Right cardiac atrium (tissue), 5 donors: Measurements from ENCODE around the gene KIR3DL1. TPM values are rescaled to one million over a fixed set of nuclear protein-coding genes. Genes with fewer than 3 reads are reported as not detected.
"Not testable (repeated sequence)": the region's sequence is repeated elsewhere in the genome, so short reads cannot be mapped to it uniquely, and the experiment has no call there.

Experiments used
- ATAC-seq, 2 donors: fragments of 200-7000 bp; cut with Tn5 transposase; one replicate each; pipeline versions ENCODE4 v1.8.0 to v1.9.1; 2020; ENCODE audit warnings: moderate library complexity in 2 of 2, mild to moderate bottlenecking in 1 of 2
- DNase-seq, 3 donors: peaks; one replicate each; pipeline ENCODE4 v3.0.0-alpha.2; 2020
- H3K27ac ChIP-seq: one replicate; pipeline ENCODE4 v1.5.1; 2013; ENCODE audit warnings: mild to moderate bottlenecking, low read length, control low read depth, moderate library complexity
- H3K27me3 ChIP-seq: one replicate; pipeline ENCODE4 v1.6.1; 2013; ENCODE audit not compliant: control insufficient read depth, insufficient read depth
- H3K4me1 ChIP-seq: one replicate; pipeline ENCODE4 v1.6.1; 2013; ENCODE audit warnings: low read length; ENCODE audit not compliant: control insufficient read depth, insufficient read depth
- H3K4me3 ChIP-seq: one replicate; pipeline ENCODE4 v1.5.1; 2013; ENCODE audit warnings: low read length, control low read depth
- H3K9me3 ChIP-seq: one replicate; pipeline ENCODE4 v1.6.1; 2013; ENCODE audit warnings: low read length; ENCODE audit not compliant: control insufficient read depth
- WGBS: extraction: QIAGEN DNeasy Blood & Tissue Kit; methylation state at CpG from one replicate; pipeline ENCODE4 v1.1.7; 2013; 5-methylcytosine and 5-hydroxymethylcytosine counted together
- intact Hi-C, 4 donors: fragments of 100-400 bp; cut with DNase I; formaldehyde crosslinking; loops; one replicate each; pipeline versions ENCODE4 v1.11.0 to v1.14.0; 2022 to 2023
- long read RNA-seq, 4 donors: library from polyadenylated mRNA; unstranded; transcript quantifications; one replicate each; pipeline ENCODE4 v2.0.0, GENCODE V29; 2020 to 2021
- polyA plus RNA-seq: library from polyadenylated mRNA; stranded (reverse); fragments of 200-250 nt; gene quantifications from one replicate; pipeline ENCODE4 v1.2.3, GENCODE V29; 2013
- total RNA-seq, 4 donors: library from RNA; stranded (reverse); fragmentation: NEBNext Ultra II Directional; extraction: Animal tissue kit (Norgen Biotek cat#: 25700); gene quantifications; one replicate each; pipeline ENCODE4 v1.2.1, GENCODE V29; 2021
- donor health status: healthy with polysubstance abuse.
- donor health status: DM: no; HTN: yes; CAD: no.
- donor health status: DM: no; HTN: no; CAD: no.
- donor health status: DM: no; HTN: yes; CAD: no; lungs with severe emphysema.
- donor health status: DM: yes; HTN: yes; CAD: no.

The KIR3DL1 gene
- total RNA-seq (not detected), polyA plus RNA-seq (0.05 TPM)
- long read RNA-seq, donor 1, result 0 reads
- long read RNA-seq, donor 2, result 0 reads
- long read RNA-seq, donor 3, result 0 reads
- long read RNA-seq, donor 4, result 0 reads

- 83% methylated on average over 17 of the region's 17 CpGs for WGBS
- H3K9me3 ChIP-seq, ATAC-seq, H3K4me1 ChIP-seq, H3K27me3 ChIP-seq, intact Hi-C loops, DNase-seq, H3K27ac ChIP-seq, H3K4me3 ChIP-seq: not testable (repeated sequence)
Measured at GRCh38 chr19:54816251-54816650, at the start of gene KIR3DL1. TSS of gene KIR3DL1 (plus strand) at chr19:54816468.

- DNase-seq, H3K27me3 ChIP-seq, H3K4me1 ChIP-seq, H3K27ac ChIP-seq, ATAC-seq, H3K4me3 ChIP-seq, H3K9me3 ChIP-seq, intact Hi-C loops: not testable (repeated sequence)
- WGBS, result 92% methylated on average over 15 of the region's 15 CpGs
Measured at GRCh38 chr19:54769646-54770045, 46.6 kb upstream of the KIR3DL1 start, which contains the start of gene KIR2DL1. TSS of gene KIR2DL1 (plus strand) at chr19:54769793. CDS start at chr19:54769851, 58 bp downstream.

GRCh38 chr19:54770511-54770910 lies 45.8 kb upstream of the KIR3DL1 start:
- H3K9me3 ChIP-seq, H3K27me3 ChIP-seq, DNase-seq, H3K4me3 ChIP-seq, ATAC-seq, H3K27ac ChIP-seq, H3K4me1 ChIP-seq, intact Hi-C loops: not testable (repeated sequence)
- 79% methylated on average over 4 of the region's 4 CpGs for WGBS

- H3K27me3 ChIP-seq, DNase-seq, H3K27ac ChIP-seq, H3K4me1 ChIP-seq, H3K4me3 ChIP-seq, H3K9me3 ChIP-seq, intact Hi-C loops, ATAC-seq: not testable (repeated sequence)
- WGBS, result 71% methylated on average over 13 of the region's 15 CpGs
Measured at GRCh38 chr19:54771018-54771960, 45.0 kb upstream of the KIR3DL1 start.

GRCh38 chr19:54772666-54773065 lies 43.6 kb upstream of the KIR3DL1 start:
- H3K9me3 ChIP-seq, H3K27ac ChIP-seq, H3K4me1 ChIP-seq, DNase-seq, H3K4me3 ChIP-seq, ATAC-seq, intact Hi-C loops, H3K27me3 ChIP-seq: not testable (repeated sequence)
- 41% methylated on average over 2 of the region's 2 CpGs for WGBS

- H3K4me1 ChIP-seq, DNase-seq, H3K27me3 ChIP-seq, H3K27ac ChIP-seq, ATAC-seq, H3K4me3 ChIP-seq, H3K9me3 ChIP-seq, intact Hi-C loops: not testable (repeated sequence)
- 69% methylated on average over 12 of the region's 12 CpGs for WGBS
Measured at GRCh38 chr19:54775095-54775815, 41.0 kb upstream of the KIR3DL1 start.

- ATAC-seq, H3K4me3 ChIP-seq, H3K27ac ChIP-seq, H3K27me3 ChIP-seq, H3K9me3 ChIP-seq, intact Hi-C loops, H3K4me1 ChIP-seq, DNase-seq: not testable (repeated sequence)
- WGBS, result 60% methylated on average over 8 of the region's 8 CpGs
Measured at GRCh38 chr19:54775830-54776229, 40.4 kb upstream of the KIR3DL1 start.

GRCh38 chr19:54777851-54778250 lies 38.4 kb upstream of the KIR3DL1 start:
- H3K27ac ChIP-seq, H3K27me3 ChIP-seq, DNase-seq, ATAC-seq, H3K9me3 ChIP-seq, H3K4me3 ChIP-seq, H3K4me1 ChIP-seq, intact Hi-C loops: not testable (repeated sequence)
- 35% methylated on average over 3 of the region's 4 CpGs for WGBS

- intact Hi-C loops, H3K27me3 ChIP-seq: not testable (repeated sequence)
- WGBS, result 46% methylated on average over 7 of the region's 7 CpGs
Measured at GRCh38 chr19:54778896-54779295, 37.4 kb upstream of the KIR3DL1 start.

GRCh38 chr19:54782916-54783315 lies 33.4 kb upstream of the KIR3DL1 start:
- intact Hi-C loops, H3K27ac ChIP-seq, ATAC-seq, DNase-seq, H3K4me1 ChIP-seq, H3K9me3 ChIP-seq, H3K27me3 ChIP-seq, H3K4me3 ChIP-seq: not testable (repeated sequence)
- WGBS, result 64% methylated on average over 4 of the region's 4 CpGs

More at GRCh38 chr19:54778896-54779295, 37.4 kb upstream of the KIR3DL1 start:
- not testable (repeated sequence) for H3K4me3 ChIP-seq, H3K9me3 ChIP-seq, H3K4me1 ChIP-seq, ATAC-seq, DNase-seq, H3K27ac ChIP-seq
